Liver (tissue), 9 donors: ENCODE data around the gene MTHFD2L. TPM values are rescaled to one million over a fixed set of nuclear protein-coding genes. Genes with fewer than 3 reads are reported as not detected.

Experiments used
- DNase-seq: peaks from one replicate; pipeline ENCODE4 v3.0.0-alpha.2; 2017; ENCODE audit warnings: low spot score
- H3K27ac ChIP-seq, 2 donors: one replicate each; pipeline ENCODE4 v1.7.0; 2013; ENCODE audit warnings: inconsistent platforms in 2 of 2, low read length in 2 of 2, control low read depth in 1 of 2, low read depth in 1 of 2, mild to moderate bottlenecking in 1 of 2
- H3K27me3 ChIP-seq, 4 donors: one replicate each; pipeline versions ENCODE4 v1.6.1 to v1.7.0; 2013; ENCODE audit warnings: low read length in 3 of 4, inconsistent platforms in 1 of 4, mild to moderate bottlenecking in 1 of 4, moderate library complexity in 1 of 4; ENCODE audit not compliant: control insufficient read depth in 4 of 4, insufficient read depth in 4 of 4
- H3K36me3 ChIP-seq, 4 donors: one replicate each; pipeline versions ENCODE4 v1.6.1 to v1.7.0; 2013; ENCODE audit warnings: low read length in 3 of 4, mild to moderate bottlenecking in 3 of 4, low read depth in 1 of 4, moderate library complexity in 1 of 4; ENCODE audit not compliant: control insufficient read depth in 4 of 4, insufficient read depth in 3 of 4
- H3K4me1 ChIP-seq, 4 donors: one replicate each; pipeline versions ENCODE4 v1.6.1 to v1.7.0; 2013; ENCODE audit warnings: low read length in 3 of 4, mild to moderate bottlenecking in 3 of 4, moderate library complexity in 1 of 4; ENCODE audit not compliant: control insufficient read depth in 4 of 4, insufficient read depth in 4 of 4
- H3K4me3 ChIP-seq, 3 donors: one replicate each; pipeline versions ENCODE4 v1.6.1 to v1.7.0; 2013; ENCODE audit warnings: low read length in 3 of 3, control low read depth in 1 of 3, low read depth in 1 of 3, mild to moderate bottlenecking in 1 of 3
- H3K9ac ChIP-seq, 2 donors: one replicate each; pipeline ENCODE4 v1.7.0; 2013; ENCODE audit warnings: low read length in 2 of 2, mild to moderate bottlenecking in 2 of 2, moderate library complexity in 2 of 2, control low read depth in 1 of 2, low read depth in 1 of 2
- H3K9me3 ChIP-seq, 4 donors: one replicate each; pipeline versions ENCODE4 v1.6.1 to v1.7.0; 2013; ENCODE audit warnings: low read length in 3 of 4; ENCODE audit not compliant: control insufficient read depth in 4 of 4
- CTCF ChIP-seq: fragments of 150-350 bp; IDR thresholded peaks from 2 replicates; pipeline ENCODE4 v1.5.1; 2017; ENCODE audit warnings: improper control_type of control experiment, low read depth, low read length; ENCODE audit not compliant: missing input control
- EGR1 ChIP-seq, 2 donors: IDR thresholded peaks; 2 replicates each; pipeline ENCODE4 v1.6.1; 2016 to 2018; ENCODE audit warnings: antibody characterized with exemption in 2 of 2, low read depth in 2 of 2
- FOXA1 ChIP-seq: IDR thresholded peaks from 2 replicates; pipeline ENCODE4 v1.6.1; 2016; ENCODE audit warnings: antibody characterized with exemption
- FOXA2 ChIP-seq: IDR thresholded peaks from 2 replicates; pipeline ENCODE4 v1.6.1; 2016; ENCODE audit warnings: antibody characterized with exemption
- HNF4A ChIP-seq, 2 donors: conservative IDR thresholded peaks; 2 replicates each; pipeline ENCODE4 v1.6.1; 2016; ENCODE audit warnings: antibody characterized with exemption in 2 of 2, mild to moderate bottlenecking in 2 of 2
- JUND ChIP-seq, 2 donors: IDR thresholded peaks; 2 replicates each; pipeline ENCODE4 v1.6.1; 2016; ENCODE audit warnings: antibody characterized with exemption in 2 of 2
- NR2F2 ChIP-seq: IDR thresholded peaks from 2 replicates; pipeline ENCODE4 v1.6.1; 2016; ENCODE audit warnings: antibody characterized with exemption
- RAD21 ChIP-seq, 2 donors: IDR thresholded peaks; 2 replicates each; pipeline ENCODE4 v1.6.1; 2016; ENCODE audit warnings: antibody characterized with exemption in 2 of 2, mild to moderate bottlenecking in 2 of 2
- RXRA ChIP-seq, 2 donors: IDR thresholded peaks; 2 replicates each; pipeline ENCODE4 v1.6.1; 2017 to 2018; ENCODE audit warnings: antibody characterized with exemption in 2 of 2, mild to moderate bottlenecking in 1 of 2
- SP1 ChIP-seq: IDR thresholded peaks from 2 replicates; pipeline ENCODE4 v1.6.1; 2018; ENCODE audit warnings: antibody characterized with exemption, mild to moderate bottlenecking
- TAF1 ChIP-seq: conservative IDR thresholded peaks from 2 replicates; pipeline ENCODE4 v1.6.1; 2016; ENCODE audit warnings: antibody characterized with exemption, mild to moderate bottlenecking
- YY1 ChIP-seq: IDR thresholded peaks from 2 replicates; pipeline ENCODE4 v1.6.1; 2016; ENCODE audit warnings: antibody characterized with exemption, mild to moderate bottlenecking
- ZBTB33 ChIP-seq: IDR thresholded peaks from 2 replicates; pipeline ENCODE4 v1.6.1; 2016; ENCODE audit warnings: antibody characterized with exemption
- WGBS: extraction: QIAGEN DNeasy Blood & Tissue Kit; methylation state at CpG from one replicate; pipeline ENCODE4 v1.1.7; 2013; 5-methylcytosine and 5-hydroxymethylcytosine counted together
- polyA plus RNA-seq, 2 donors: library from polyadenylated mRNA; stranded (reverse) in 1 of 2; unstranded in 1 of 2; fragments of 200-250 nt in 1 of 2; fragments of >200 nt in 1 of 2; fragmentation: Nextera tagmentation in 1 of 2; extraction: Ambion mirVana in 1 of 2; gene quantifications; one replicate each; pipeline versions ENCODE4 v1.2.1 to v1.2.3, GENCODE V29; 2013 to 2015
- total RNA-seq, 2 donors: library from RNA; depleted of rRNA; stranded (reverse); fragments of >200 nt; gene quantifications; one replicate each; pipeline ENCODE4 v1.2.3, GENCODE V29; 2014
- TF ChIP-seq, protein P1 (sequence below): IDR thresholded peaks from 2 replicates; pipeline ENCODE4 v1.6.1; 2016; ENCODE audit warnings: antibody characterized with exemption
- TF ChIP-seq, protein P2 (sequence below): IDR thresholded peaks from 2 replicates; pipeline ENCODE4 v1.6.1; 2016; ENCODE audit warnings: antibody characterized with exemption, mild to moderate bottlenecking
- donor health status: healthy.
- donor health status: healthy.
- donor health status: healthy.
- donor health status: healthy.
- donor health status: healthy.

MTHFD2L gene
- total and polyA plus RNA-seq, 4 donors, result 7.4 to 51.5 (median 31.1) TPM

DNA sequence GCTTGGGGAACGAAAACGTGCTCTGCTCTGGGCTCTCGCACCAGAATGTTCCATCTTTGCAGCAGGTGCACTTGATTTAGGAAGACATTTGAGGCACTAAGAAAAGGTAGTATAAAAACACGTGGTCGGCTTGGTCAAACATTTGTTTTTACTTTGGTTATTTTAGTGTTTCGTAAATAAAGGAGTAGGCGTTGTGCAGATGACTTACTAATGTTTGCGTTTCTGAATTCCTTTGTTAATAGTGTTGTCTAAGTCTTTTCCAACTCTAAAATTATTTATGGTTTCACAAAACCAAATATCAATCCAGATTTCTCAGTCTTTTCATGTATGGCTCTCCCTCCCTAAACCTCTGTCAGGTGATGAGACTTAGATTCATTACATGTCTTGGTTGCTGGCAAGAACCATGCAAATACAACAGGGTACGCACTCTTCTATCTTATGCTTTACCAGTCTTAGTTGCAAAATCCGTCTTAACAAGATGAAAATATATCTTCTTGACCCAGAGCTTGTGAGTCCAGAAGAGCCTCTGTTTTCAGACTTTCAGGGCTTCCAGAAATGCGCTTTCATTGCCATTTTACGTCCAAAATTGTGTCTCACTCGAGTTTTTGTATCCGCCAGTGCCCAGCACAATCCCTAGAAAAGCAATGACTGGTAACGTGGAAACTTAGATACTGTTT, 686 bp downstream of the MTHFD2L start:
- WGBS, result 10% methylated on average over 15 of the region's 15 CpGs
- TF ChIP-seq ZBTB33, result no peak
- peak in 1 of 2 donors; percentile 5 for TF ChIP-seq RXRA (IDR thresholded peaks at IDR 0.05)
- TF ChIP-seq, protein P1, sequence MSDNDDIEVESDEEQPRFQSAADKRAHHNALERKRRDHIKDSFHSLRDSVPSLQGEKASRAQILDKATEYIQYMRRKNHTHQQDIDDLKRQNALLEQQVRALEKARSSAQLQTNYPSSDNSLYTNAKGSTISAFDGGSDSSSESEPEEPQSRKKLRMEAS, result peak; percentile 70
- peak overlapping the region; percentile 81 to 98 (median 88) for H3K4me3 ChIP-seq

GRCh38 chr4:74159143-74159709, 1.3 kb downstream of the MTHFD2L start:
- peak in 1 of 2 donors; percentile 9 for TF ChIP-seq HNF4A (conservative IDR thresholded peaks at IDR 0.05)
- TF ChIP-seq RAD21 (IDR thresholded peaks at IDR 0.05), result no peak
- peaks cover 0 to 22% (median 9%) of the 10 kb centered on the region in 4 donors for H3K4me1 ChIP-seq
- H3K27ac ChIP-seq, result peak overlapping the region; percentile 78 to 92
- peaks cover 1 to 11% (median 6%) of the 10 kb centered on the region in 4 donors for H3K36me3 ChIP-seq
- WGBS, result 29% methylated on average over 2 of the region's 2 CpGs
- no peaks in the 10 kb centered on the region for H3K27me3 ChIP-seq
- H3K4me3 ChIP-seq, result peak overlapping the region; percentile 81 to 98 (median 88)
- H3K9ac ChIP-seq, result peak overlapping the region in 1 of 2 donors; percentile 88
- no peak for DNase-seq
- H3K9me3 ChIP-seq, result no peaks in the 10 kb centered on the region

More for the DNA sequence above, 686 bp downstream of the MTHFD2L start:
- Histone ChIP-seq H3K27ac (peak overlapping the region; percentile 78 to 92), H3K4me1 (peaks cover 0 to 22% (median 9%) of the 10 kb centered on the region in 4 donors), H3K36me3 (peaks cover 1 to 11% (median 6%) of the 10 kb centered on the region in 4 donors), H3K9me3 (no peaks in the 10 kb centered on the region), H3K9ac (peak overlapping the region; percentile 76 to 88), H3K27me3 (no peaks in the 10 kb centered on the region)
- DNase-seq, result no peak

- TF ChIP-seq, protein P2, sequence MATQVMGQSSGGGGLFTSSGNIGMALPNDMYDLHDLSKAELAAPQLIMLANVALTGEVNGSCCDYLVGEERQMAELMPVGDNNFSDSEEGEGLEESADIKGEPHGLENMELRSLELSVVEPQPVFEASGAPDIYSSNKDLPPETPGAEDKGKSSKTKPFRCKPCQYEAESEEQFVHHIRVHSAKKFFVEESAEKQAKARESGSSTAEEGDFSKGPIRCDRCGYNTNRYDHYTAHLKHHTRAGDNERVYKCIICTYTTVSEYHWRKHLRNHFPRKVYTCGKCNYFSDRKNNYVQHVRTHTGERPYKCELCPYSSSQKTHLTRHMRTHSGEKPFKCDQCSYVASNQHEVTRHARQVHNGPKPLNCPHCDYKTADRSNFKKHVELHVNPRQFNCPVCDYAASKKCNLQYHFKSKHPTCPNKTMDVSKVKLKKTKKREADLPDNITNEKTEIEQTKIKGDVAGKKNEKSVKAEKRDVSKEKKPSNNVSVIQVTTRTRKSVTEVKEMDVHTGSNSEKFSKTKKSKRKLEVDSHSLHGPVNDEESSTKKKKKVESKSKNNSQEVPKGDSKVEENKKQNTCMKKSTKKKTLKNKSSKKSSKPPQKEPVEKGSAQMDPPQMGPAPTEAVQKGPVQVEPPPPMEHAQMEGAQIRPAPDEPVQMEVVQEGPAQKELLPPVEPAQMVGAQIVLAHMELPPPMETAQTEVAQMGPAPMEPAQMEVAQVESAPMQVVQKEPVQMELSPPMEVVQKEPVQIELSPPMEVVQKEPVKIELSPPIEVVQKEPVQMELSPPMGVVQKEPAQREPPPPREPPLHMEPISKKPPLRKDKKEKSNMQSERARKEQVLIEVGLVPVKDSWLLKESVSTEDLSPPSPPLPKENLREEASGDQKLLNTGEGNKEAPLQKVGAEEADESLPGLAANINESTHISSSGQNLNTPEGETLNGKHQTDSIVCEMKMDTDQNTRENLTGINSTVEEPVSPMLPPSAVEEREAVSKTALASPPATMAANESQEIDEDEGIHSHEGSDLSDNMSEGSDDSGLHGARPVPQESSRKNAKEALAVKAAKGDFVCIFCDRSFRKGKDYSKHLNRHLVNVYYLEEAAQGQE, result no peak
- no peak for TF ChIP-seq SP1
- TF ChIP-seq FOXA2, result no peak
- TF ChIP-seq RAD21 (IDR thresholded peaks at IDR 0.05), result no peak
- no peak for TF ChIP-seq YY1
- TF ChIP-seq NR2F2, result no peak
- no peak for TF ChIP-seq HNF4A (conservative IDR thresholded peaks at IDR 0.05)
- no peak for TF ChIP-seq RXRA (IDR thresholded peaks at IDR 0.05)
- TF ChIP-seq TAF1, result no peak
- TF ChIP-seq, protein P1, result no peak
- TF ChIP-seq JUND (IDR thresholded peaks at IDR 0.05), result no peak
- TF ChIP-seq EGR1 (IDR thresholded peaks at IDR 0.05; ENCODE audit: low read depth in 2 of 2), result no peak
- no peak for TF ChIP-seq CTCF
- TF ChIP-seq FOXA1, result no peak
- H3K9ac ChIP-seq, result no peak overlapping the region
- peaks cover 1 to 9% (median 6%) of the 10 kb centered on the region in 4 donors for H3K36me3 ChIP-seq
- H3K27ac ChIP-seq, result no peak overlapping the region
- no peaks in the 10 kb centered on the region for H3K9me3 ChIP-seq
- DNase-seq, result no peak
- no peaks in the 10 kb centered on the region for H3K27me3 ChIP-seq
- H3K4me1 ChIP-seq, result peaks cover 2 to 20% (median 8%) of the 10 kb centered on the region in 4 donors
- WGBS, result 94% methylated on average over 3 of the region's 3 CpGs
- H3K4me3 ChIP-seq, result no peak overlapping the region
Measured at GRCh38 chr4:74161666-74162450, 3.9 kb downstream of the MTHFD2L start.
